Adrenal gland (tissue), 12 donors: ENCODE results near the gene UGT1A6. TPM values are rescaled to one million over a fixed set of nuclear protein-coding genes. Genes with fewer than 3 reads are reported as not detected.

Experiments used
- DNase-seq, 7 donors: peaks; one replicate each; pipeline ENCODE4 v3.0.0-alpha.2; 2019 to 2020
- H3K27ac ChIP-seq, 5 donors: fragments of 200-600 bp; sonication (generic) in 4 of 5; 1 replicate in 3 of 5; 2 replicates in 2 of 5; pipeline versions ENCODE4 v1.5.1 to v1.8.0; 2016 to 2020; ENCODE audit warnings: mild to moderate bottlenecking in 1 of 5
- H3K27me3 ChIP-seq: fragments of 200-600 bp; 2 replicates; pipeline ENCODE4 v1.8.0; 2021
- H3K36me3 ChIP-seq, 2 donors: fragments of 200-600 bp; replicated peaks in 1 of 2; 1 replicate in 1 of 2; 2 replicates in 1 of 2; pipeline versions ENCODE4 v1.5.1 to v1.8.0; 2018 to 2022
- H3K4me1 ChIP-seq, 2 donors: fragments of 200-600 bp; replicated peaks in 1 of 2; 1 replicate in 1 of 2; 2 replicates in 1 of 2; pipeline versions ENCODE4 v1.5.1 to v1.8.0; 2018 to 2021
- H3K4me3 ChIP-seq, 4 donors: fragments of 200-600 bp; sonication (generic) in 3 of 4; one replicate each; pipeline ENCODE4 v1.5.1; 2016 to 2018
- H3K9me3 ChIP-seq, 3 donors: fragments of 200-600 bp; sonication (generic) in 1 of 3; replicated peaks in 1 of 3; 1 replicate in 2 of 3; 2 replicates in 1 of 3; pipeline versions ENCODE4 v1.5.1 to v1.8.0; 2016 to 2021
- CTCF ChIP-seq, 6 experiments: fragments of 450-650 bp in 4 of 6; fragments of 200-600 bp in 2 of 6; sonication (generic) in 1 of 6; IDR thresholded peaks; 1 replicate in 5 of 6; 2 replicates in 1 of 6; pipeline versions ENCODE4 v1.5.1 to v1.8.0; 2016 to 2021; ENCODE audit warnings: antibody characterized with exemption in 6 of 6, mild to moderate bottlenecking in 2 of 6, moderate library complexity in 1 of 6
- POLR2A ChIP-seq, 2 donors: fragments of 450-650 bp; IDR thresholded peaks; one replicate each; pipeline ENCODE4 v1.6.1; 2017; ENCODE audit warnings: antibody characterized with exemption in 2 of 2, mild to moderate bottlenecking in 2 of 2, moderate library complexity in 1 of 2
- WGBS, 4 donors: extraction: QIAGEN DNeasy Blood & Tissue Kit in 2 of 4; methylation state at CpG; one replicate each; pipeline versions ENCODE4 v1.1.5 to v1.1.7; 2013 to 2017; 5-methylcytosine and 5-hydroxymethylcytosine counted together
- intact Hi-C, 2 donors: fragments of 100-400 bp; cut with DNase I; formaldehyde crosslinking; loops; one replicate each; pipeline versions ENCODE4 v1.14.1 to v1.15.0; 2022 to 2023
- polyA plus RNA-seq, 3 donors: library from polyadenylated mRNA; stranded (reverse); fragments of 200-250 nt in 2 of 3; fragments of 350-450 nt in 1 of 3; fragmentation: Illumina TruSeq in 1 of 3; extraction: RNeasy Lipid Tissue Mini Kit (QIAGEN cat#74804) in 1 of 3; gene quantifications; one replicate each; pipeline ENCODE4 v1.2.3, GENCODE V29; 2013 to 2014
- total RNA-seq, 9 donors: library from RNA; depleted of rRNA in 4 of 9; stranded (reverse); fragments of >200 nt in 4 of 9; fragments of 120-200 nt in 1 of 9; fragmentation: NEBNext Ultra II Directional in 1 of 9; extraction: Animal tissue kit (Norgen Biotek cat#: 25700) in 1 of 9; gene quantifications; one replicate each; pipeline versions ENCODE4 v1.1.0 to v1.2.4, GENCODE V29; 2013 to 2023
- donor health status: healthy with polysubstance abuse.
- donor health status: Bipolar disorder and iron deficiency.
- donor health status: DM: yes; HTN: yes; CAD: no.
- donor health status: DM: no; HTN: no; CAD: no.
- donor health status: DM: no; HTN: no; CAD: no.
- donor health status: DM: yes; HTN: yes; CAD: no.

The UGT1A6 gene
- total and polyA plus RNA-seq, 12 donors, result 0.16 TPM; not detected in 11

- Histone ChIP-seq H3K36me3 (no peaks in the 10 kb centered on the region), H3K4me3 (no peak overlapping the region), H3K4me1 (no peaks in the 10 kb centered on the region), H3K27me3 (no peaks in the 10 kb centered on the region), H3K27ac (no peak overlapping the region), H3K9me3 (no peaks in the 10 kb centered on the region)
- WGBS, 4 donors, result 25 to 44% (median 32%) methylated on average over 1 of the region's 1 CpG
- intact Hi-C loops, result no loop called here
- TF ChIP-seq POLR2A (IDR thresholded peaks at IDR 0.05) (no peak), CTCF (IDR thresholded peaks at IDR 0.05) (no peak)
- DNase-seq, result no peak
Observed at GRCh38 chr2:233663911-233664310, 28.8 kb upstream of the UGT1A6 start.

GRCh38 chr2:233668605-233669260, 24.0 kb upstream of the UGT1A6 start:
- DNase-seq, result peak in 1 of 7 donors; percentile 15
- Histone ChIP-seq H3K36me3 (no peaks in the 10 kb centered on the region), H3K9me3 (no peaks in the 10 kb centered on the region), H3K27me3 (no peaks in the 10 kb centered on the region), H3K4me3 (no peak overlapping the region), H3K27ac (no peak overlapping the region), H3K4me1 (no peaks in the 10 kb centered on the region)
- intact Hi-C loops, result no loop called here
- WGBS, 4 donors, result 62 to 69% (median 63%) methylated on average over 4 of the region's 4 CpGs
- TF ChIP-seq CTCF (IDR thresholded peaks at IDR 0.05) (no peak), POLR2A (IDR thresholded peaks at IDR 0.05) (no peak)

GRCh38 chr2:233671290-233672161, 21.2 kb upstream of the UGT1A6 start, which contains the start of gene UGT1A9:
UGT1A9 (plus strand) TSS chr2:233671898; CDS start chr2:233671935, 37 bp downstream.
- Histone ChIP-seq H3K9me3 (no peaks in the 10 kb centered on the region), H3K36me3 (no peaks in the 10 kb centered on the region), H3K27ac (no peak within 1 kb of the TSS), H3K4me3 (no peak within 1 kb of the TSS), H3K27me3 (peaks cover 5% of the 10 kb centered on the region), H3K4me1 (no peaks in the 10 kb centered on the region)
- intact Hi-C loops, result no loop called here
- no peak for TF ChIP-seq POLR2A (IDR thresholded peaks at IDR 0.05)
- TF ChIP-seq CTCF (IDR thresholded peaks at IDR 0.05), result no peak
- no peak for DNase-seq
- 79 to 84% (median 81%) methylated on average over 5 of the region's 5 CpGs for WGBS, 4 donors

GRCh38 chr2:233672886-233673285, 19.8 kb upstream of the UGT1A6 start:
- Histone ChIP-seq H3K36me3 (no peaks in the 10 kb centered on the region), H3K4me3 (no peak overlapping the region), H3K27ac (no peak overlapping the region), H3K4me1 (no peaks in the 10 kb centered on the region), H3K9me3 (no peaks in the 10 kb centered on the region), H3K27me3 (peaks cover 12% of the 10 kb centered on the region)
- intact Hi-C loops, result no loop called here
- no peak for TF ChIP-seq POLR2A (IDR thresholded peaks at IDR 0.05)
- no peak for DNase-seq
- 68 to 86% (median 72%) methylated on average over 3 of the region's 3 CpGs for WGBS, 4 donors
